ENCODE results near the gene PLXNB2.

The PLXNB2 gene

DNA sequence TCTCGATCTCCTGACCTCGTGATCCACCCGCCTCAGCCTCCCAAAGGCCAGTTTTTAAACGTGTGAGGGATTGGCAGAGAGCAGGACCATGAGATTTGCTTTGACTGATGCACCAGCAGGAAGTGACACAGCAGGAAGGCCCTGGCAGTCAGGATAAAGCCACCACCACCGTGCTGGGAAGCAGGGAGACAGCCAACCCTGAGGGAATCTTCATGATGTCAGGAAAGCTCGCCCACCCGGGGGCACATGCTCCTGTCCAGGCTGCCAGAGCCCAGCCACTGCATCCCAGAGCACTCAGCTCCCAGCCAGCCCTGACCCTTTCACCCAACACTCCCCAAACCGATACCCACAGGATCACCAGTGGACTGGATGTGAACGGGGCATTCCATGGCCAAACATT, 68.7 kb downstream of the PLXNB2 start:
- H3K4me3 ChIP-seq (ENCODE audit: low read length): no peak overlapping the region
- no peaks in the 10 kb centered on the region; the same call in 1 of the 2 replicates for H4K20me1 ChIP-seq (ENCODE audit: insufficient read depth, low read length)
- H3K9me3 ChIP-seq (replicated peaks; ENCODE audit: insufficient read depth, low read length): no peaks in the 10 kb centered on the region
- H2AFZ ChIP-seq (ENCODE audit: low read length): no peak overlapping the region
- no peak for DNase-seq
- no peak overlapping the region for H3K27ac ChIP-seq (ENCODE audit: low read length)
- H3K79me2 ChIP-seq (ENCODE audit: low read length): peaks cover 92% of the 10 kb centered on the region
- no peaks in the 10 kb centered on the region for H3K27me3 ChIP-seq (replicated peaks; ENCODE audit: insufficient read depth, low read length)
- H3K36me3 ChIP-seq (replicated peaks; ENCODE audit: insufficient read depth, low read length): no peaks in the 10 kb centered on the region
- H3K4me1 ChIP-seq (ENCODE audit: low read length): 0 out of 2 replicates have a peak, but pooled peaks cover 4% of the 10 kb centered on the region
- peaks cover 14% of the 10 kb centered on the region for H3F3A ChIP-seq (ENCODE audit: insufficient read depth, low read length)
- H3K9me2 ChIP-seq (replicated peaks; ENCODE audit: insufficient read depth, low read length): no peaks in the 10 kb centered on the region
- H3K4me2 ChIP-seq (ENCODE audit: low read depth, low read length): no peak overlapping the region
- no peak overlapping the region for H3K9ac ChIP-seq (ENCODE audit: low read length)
- TF ChIP-seq EZH2 (optimal IDR thresholded peaks at IDR 0.05; ENCODE audit: low read depth, low read length) (no peak), EZH2phosphoT487 (IDR thresholded peaks at IDR 0.05; ENCODE audit: low read length) (no peak)
- TF ChIP-seq, protein P1, sequence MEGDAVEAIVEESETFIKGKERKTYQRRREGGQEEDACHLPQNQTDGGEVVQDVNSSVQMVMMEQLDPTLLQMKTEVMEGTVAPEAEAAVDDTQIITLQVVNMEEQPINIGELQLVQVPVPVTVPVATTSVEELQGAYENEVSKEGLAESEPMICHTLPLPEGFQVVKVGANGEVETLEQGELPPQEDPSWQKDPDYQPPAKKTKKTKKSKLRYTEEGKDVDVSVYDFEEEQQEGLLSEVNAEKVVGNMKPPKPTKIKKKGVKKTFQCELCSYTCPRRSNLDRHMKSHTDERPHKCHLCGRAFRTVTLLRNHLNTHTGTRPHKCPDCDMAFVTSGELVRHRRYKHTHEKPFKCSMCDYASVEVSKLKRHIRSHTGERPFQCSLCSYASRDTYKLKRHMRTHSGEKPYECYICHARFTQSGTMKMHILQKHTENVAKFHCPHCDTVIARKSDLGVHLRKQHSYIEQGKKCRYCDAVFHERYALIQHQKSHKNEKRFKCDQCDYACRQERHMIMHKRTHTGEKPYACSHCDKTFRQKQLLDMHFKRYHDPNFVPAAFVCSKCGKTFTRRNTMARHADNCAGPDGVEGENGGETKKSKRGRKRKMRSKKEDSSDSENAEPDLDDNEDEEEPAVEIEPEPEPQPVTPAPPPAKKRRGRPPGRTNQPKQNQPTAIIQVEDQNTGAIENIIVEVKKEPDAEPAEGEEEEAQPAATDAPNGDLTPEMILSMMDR (IDR thresholded peaks at IDR 0.05; ENCODE audit: low read length): no peak

DNA sequence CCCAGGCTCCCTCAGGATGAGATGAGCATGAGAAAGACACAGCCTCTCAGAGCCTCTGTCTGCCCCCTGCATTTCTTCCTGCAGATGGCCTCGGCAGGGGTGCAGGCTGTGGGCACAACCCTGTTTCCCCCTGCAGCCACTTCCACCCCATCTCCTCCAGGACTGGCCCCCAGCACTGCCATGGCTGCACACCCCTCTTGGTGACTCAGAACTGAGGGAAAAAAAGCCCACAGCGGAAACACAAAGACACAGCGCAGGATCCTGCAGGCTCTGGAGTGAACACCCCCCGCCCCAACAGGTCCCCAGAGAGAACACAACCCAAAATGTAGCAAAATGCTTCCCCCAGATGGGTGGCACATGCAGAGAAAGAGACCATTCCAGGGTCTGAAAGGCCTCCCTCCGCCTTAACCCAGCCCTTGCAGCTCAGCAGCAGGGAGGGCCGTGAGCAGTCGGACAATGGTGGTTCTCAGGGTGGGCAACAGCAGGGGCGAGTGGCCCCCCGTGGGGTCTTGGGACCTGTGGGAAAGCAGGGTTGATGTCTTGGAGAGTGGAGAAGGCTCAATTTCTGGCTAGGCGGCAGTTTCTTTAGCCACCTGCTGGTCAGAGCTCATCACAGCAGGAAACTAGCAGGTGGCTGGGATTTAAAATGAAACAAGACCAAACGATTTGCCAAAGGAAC, 70.6 kb downstream of the PLXNB2 start:
- DNase-seq: peak; percentile 24
- TF ChIP-seq EZH2 (optimal IDR thresholded peaks at IDR 0.05; ENCODE audit: low read depth, low read length) (no peak), EZH2phosphoT487 (IDR thresholded peaks at IDR 0.05; ENCODE audit: low read length) (no peak)
- TF ChIP-seq, protein P1 (IDR thresholded peaks at IDR 0.05; ENCODE audit: low read length): peak; percentile 49

GRCh38 chr22:50233223-50233622, 74.2 kb downstream of the PLXNB2 start:
- H3K4me2 ChIP-seq (ENCODE audit: low read depth, low read length): no peak overlapping the region
- H3K27ac ChIP-seq (ENCODE audit: low read length): no peak overlapping the region
- no peaks in the 10 kb centered on the region for H3K9me3 ChIP-seq (replicated peaks; ENCODE audit: insufficient read depth, low read length)
- TF ChIP-seq EZH2 (optimal IDR thresholded peaks at IDR 0.05; ENCODE audit: low read depth, low read length) (no peak), EZH2phosphoT487 (IDR thresholded peaks at IDR 0.05; ENCODE audit: low read length) (no peak)
- TF ChIP-seq, protein P1 (IDR thresholded peaks at IDR 0.05; ENCODE audit: low read length): no peak
- no peak overlapping the region for H3K4me3 ChIP-seq (ENCODE audit: low read length)
- no peaks in the 10 kb centered on the region for H3F3A ChIP-seq (ENCODE audit: insufficient read depth, low read length)
- H3K79me2 ChIP-seq (ENCODE audit: low read length): peaks cover 52% of the 10 kb centered on the region
- no peaks in the 10 kb centered on the region for H3K9me2 ChIP-seq (replicated peaks; ENCODE audit: insufficient read depth, low read length)
- no peaks in the 10 kb centered on the region for H3K36me3 ChIP-seq (replicated peaks; ENCODE audit: insufficient read depth, low read length)
- H2AFZ ChIP-seq (ENCODE audit: low read length): no peak overlapping the region
- no peaks in the 10 kb centered on the region; the same call in 1 of the 2 replicates for H4K20me1 ChIP-seq (ENCODE audit: insufficient read depth, low read length)
- DNase-seq: no peak
- no peaks in the 10 kb centered on the region for H3K27me3 ChIP-seq (replicated peaks; ENCODE audit: insufficient read depth, low read length)
- no peak overlapping the region for H3K9ac ChIP-seq (ENCODE audit: low read length)
- no peaks in the 10 kb centered on the region for H3K4me1 ChIP-seq (ENCODE audit: low read length)

More for the DNA sequence above, 70.6 kb downstream of the PLXNB2 start:
- Histone ChIP-seq H3K9ac (ENCODE audit: low read length) (no peak overlapping the region), H3K79me2 (ENCODE audit: low read length) (peaks cover 77% of the 10 kb centered on the region), H3K27me3 (replicated peaks; ENCODE audit: insufficient read depth, low read length) (no peaks in the 10 kb centered on the region), H2AFZ (ENCODE audit: low read length) (no peak overlapping the region), H3K4me3 (ENCODE audit: low read length) (no peak overlapping the region), H3K9me3 (replicated peaks; ENCODE audit: insufficient read depth, low read length) (no peaks in the 10 kb centered on the region), H3F3A (ENCODE audit: insufficient read depth, low read length) (peaks cover 7% of the 10 kb centered on the region), H3K27ac (ENCODE audit: low read length) (no peak overlapping the region), H3K4me2 (ENCODE audit: low read depth, low read length) (no peak overlapping the region), H4K20me1 (ENCODE audit: insufficient read depth, low read length) (no peaks in the 10 kb centered on the region; the same call in 1 of the 2 replicates), H3K36me3 (replicated peaks; ENCODE audit: insufficient read depth, low read length) (no peaks in the 10 kb centered on the region), H3K4me1 (ENCODE audit: low read length) (no peaks in the 10 kb centered on the region), H3K9me2 (replicated peaks; ENCODE audit: insufficient read depth, low read length) (no peaks in the 10 kb centered on the region)
